Measurements from ENCODE around the gene TMEM150A.

The TMEM150A gene

GRCh38 chr2:85584857-85585780, 17.4 kb downstream of the TMEM150A start:
- Histone ChIP-seq H3K4me1 (peaks cover 0 to 57% (median 28%) of the 10 kb centered on the region in 4 donors), H3K27ac (peak overlapping the region; percentile 82 to 84), H3K27me3 (no peaks in the 10 kb centered on the region), H3K36me3 (peaks cover 0 to 7% (median 0%) of the 10 kb centered on the region in 3 donors), H3K4me3 (peak overlapping the region; percentile 64 to 83), H3K9me3 (no peaks in the 10 kb centered on the region)
- DNase-seq = no peak
- TF ChIP-seq CTCF (IDR thresholded peaks at IDR 0.05) = no peak
- intact Hi-C loops (cut with DNase I; ENCODE audit: low total_unique reads) = no loop called here

- H3K27me3 ChIP-seq = no peaks in the 10 kb centered on the region
- intact Hi-C loops (cut with DNase I; ENCODE audit: low total_unique reads) = no loop called here
- peak within 1 kb of the TSS; percentile 64 to 83 for H3K4me3 ChIP-seq
- peaks cover 0 to 57% (median 26%) of the 10 kb centered on the region in 4 donors for H3K4me1 ChIP-seq
- peaks cover 0 to 7% (median 0%) of the 10 kb centered on the region in 3 donors for H3K36me3 ChIP-seq
- H3K27ac ChIP-seq = peak within 1 kb of the TSS; percentile 82 to 84
- DNase-seq = no peak
- no peaks in the 10 kb centered on the region for H3K9me3 ChIP-seq
- TF ChIP-seq CTCF (IDR thresholded peaks at IDR 0.05) = no peak
These were observed 18.1 kb downstream of the TMEM150A start, which contains the start of gene VAMP5 for GRCh38 chr2:85584354-85584856. Gene VAMP5 (plus strand): TSS chr2:85584431. CDS start chr2:85584491, 60 bp downstream.

GRCh38 chr2:85583667-85584353, 18.7 kb downstream of the TMEM150A start:
- Histone ChIP-seq H3K4me3 (peak overlapping the region; percentile 64 to 83), H3K36me3 (peaks cover 0 to 7% (median 0%) of the 10 kb centered on the region in 3 donors), H3K27ac (peak overlapping the region; percentile 82 to 84), H3K4me1 (peaks cover 0 to 57% (median 23%) of the 10 kb centered on the region in 4 donors), H3K9me3 (no peaks in the 10 kb centered on the region), H3K27me3 (no peaks in the 10 kb centered on the region)
- intact Hi-C loops (cut with DNase I; ENCODE audit: low total_unique reads) = no loop called here
- no peak for TF ChIP-seq CTCF (IDR thresholded peaks at IDR 0.05)
- DNase-seq = no peak

- no peak for TF ChIP-seq CTCF (IDR thresholded peaks at IDR 0.05)
- no peaks in the 10 kb centered on the region for H3K27me3 ChIP-seq
- no peaks in the 10 kb centered on the region for H3K9me3 ChIP-seq
- peaks cover 0 to 7% (median 0%) of the 10 kb centered on the region in 3 donors for H3K36me3 ChIP-seq
- peaks cover 0 to 51% (median 21%) of the 10 kb centered on the region in 4 donors for H3K4me1 ChIP-seq
- no peak for DNase-seq
- H3K4me3 ChIP-seq = no peak overlapping the region
- H3K27ac ChIP-seq = no peak overlapping the region
- intact Hi-C loops (cut with DNase I; ENCODE audit: low total_unique reads) = no loop called here
These were observed 20.0 kb downstream of the TMEM150A start for GRCh38 chr2:85582492-85582891.

GRCh38 chr2:85580206-85580605, 22.3 kb downstream of the TMEM150A start:
- TF ChIP-seq CTCF (IDR thresholded peaks at IDR 0.05) = no peak
- no peaks in the 10 kb centered on the region for H3K9me3 ChIP-seq
- H3K27ac ChIP-seq = peak overlapping the region in 1 of 2 donors; percentile 50
- H3K36me3 ChIP-seq = peaks cover 0 to 7% (median 0%) of the 10 kb centered on the region in 3 donors
- intact Hi-C loops (cut with DNase I; ENCODE audit: low total_unique reads) = no loop called here
- no peak for DNase-seq
- H3K4me1 ChIP-seq = peaks cover 0 to 34% (median 17%) of the 10 kb centered on the region in 4 donors
- H3K4me3 ChIP-seq = no peak overlapping the region
- H3K27me3 ChIP-seq = no peaks in the 10 kb centered on the region
